Measurements from ENCODE around the gene NAT8L.
A peak's percentile ranks its signal among the peaks of the same experiment; 100 is the strongest.
"Not testable (repeated sequence)": the region's sequence is repeated elsewhere in the genome, so short reads cannot be mapped to it uniquely, and the experiment has no call there.

NAT8L gene

GRCh38 chr4:2059046-2059725 lies at the start of gene NAT8L:
TSS of gene NAT8L (plus strand) at chr4:2059327. CDS start at chr4:2059512, 185 bp downstream.
- H3K27ac Mint-ChIP-seq, result no peak within 1 kb of the TSS
- peaks cover 3% of the 10 kb centered on the region for H3K4me1 Mint-ChIP-seq (ENCODE audit: low read depth)
- H3K27me3 Mint-ChIP-seq (ENCODE audit: low read depth), result peaks cover 34% of the 10 kb centered on the region
- no peaks in the 10 kb centered on the region for H3K36me3 Mint-ChIP-seq (ENCODE audit: low read depth)
- H3K9me3 Mint-ChIP-seq, result no peaks in the 10 kb centered on the region
- H3K4me3 Mint-ChIP-seq, result no peak within 1 kb of the TSS

- Mint-ChIP-seq H3K27me3 (ENCODE audit: low read depth) (peaks cover 17% of the 10 kb centered on the region), H3K9me3 (no peaks in the 10 kb centered on the region), H3K4me1 (ENCODE audit: low read depth) (peaks cover 26% of the 10 kb centered on the region), H3K4me3 (peak overlapping the region; percentile 87), H3K36me3 (ENCODE audit: low read depth) (peaks cover 12% of the 10 kb centered on the region), H3K27ac (peak overlapping the region; percentile 91)
These were observed 49.4 kb upstream of the NAT8L start for GRCh38 chr4:2009651-2010233.

GRCh38 chr4:2011583-2011982 lies 47.5 kb upstream of the NAT8L start:
- Mint-ChIP-seq H3K4me3 (no peak overlapping the region), H3K27ac (no peak overlapping the region), H3K27me3 (ENCODE audit: low read depth) (peaks cover 21% of the 10 kb centered on the region), H3K36me3 (ENCODE audit: low read depth) (peaks cover 2% of the 10 kb centered on the region), H3K4me1 (ENCODE audit: low read depth) (peaks cover 18% of the 10 kb centered on the region), H3K9me3 (no peaks in the 10 kb centered on the region)

- Mint-ChIP-seq H3K27ac (no peak overlapping the region), H3K4me1 (ENCODE audit: low read depth) (peaks cover 5% of the 10 kb centered on the region), H3K36me3 (ENCODE audit: low read depth) (peaks cover 2% of the 10 kb centered on the region), H3K9me3 (no peaks in the 10 kb centered on the region), H3K4me3 (no peak overlapping the region), H3K27me3 (ENCODE audit: low read depth) (peaks cover 27% of the 10 kb centered on the region)
These were observed 44.1 kb upstream of the NAT8L start for GRCh38 chr4:2015008-2015407.

GRCh38 chr4:2021358-2022018 lies 37.6 kb upstream of the NAT8L start:
- not testable (repeated sequence) for H3K9me3 Mint-ChIP-seq; H3K27ac Mint-ChIP-seq; H3K36me3 Mint-ChIP-seq (ENCODE audit: low read depth); H3K4me3 Mint-ChIP-seq; H3K4me1 Mint-ChIP-seq (ENCODE audit: low read depth)
- peaks cover 63% of the 10 kb centered on the region for H3K27me3 Mint-ChIP-seq (ENCODE audit: low read depth)

GRCh38 chr4:2024683-2025082 lies 34.4 kb upstream of the NAT8L start:
- Mint-ChIP-seq H3K27me3 (ENCODE audit: low read depth) (peaks cover 85% of the 10 kb centered on the region), H3K36me3 (ENCODE audit: low read depth) (peaks cover 5% of the 10 kb centered on the region), H3K27ac (no peak overlapping the region), H3K4me1 (ENCODE audit: low read depth) (no peaks in the 10 kb centered on the region), H3K9me3 (peaks cover 10% of the 10 kb centered on the region), H3K4me3 (no peak overlapping the region)

- Mint-ChIP-seq H3K9me3 (peaks cover 10% of the 10 kb centered on the region), H3K27me3 (ENCODE audit: low read depth) (peaks cover 83% of the 10 kb centered on the region), H3K27ac (no peak overlapping the region), H3K4me1 (ENCODE audit: low read depth) (no peaks in the 10 kb centered on the region), H3K36me3 (ENCODE audit: low read depth) (peaks cover 5% of the 10 kb centered on the region), H3K4me3 (no peak overlapping the region)
These were observed 33.3 kb upstream of the NAT8L start for GRCh38 chr4:2025817-2026216.

- H3K4me3 Mint-ChIP-seq; H3K36me3 Mint-ChIP-seq (ENCODE audit: low read depth); H3K27ac Mint-ChIP-seq; H3K4me1 Mint-ChIP-seq (ENCODE audit: low read depth): not testable (repeated sequence)
- H3K9me3 Mint-ChIP-seq, result peaks cover 10% of the 10 kb centered on the region
- peaks cover 77% of the 10 kb centered on the region for H3K27me3 Mint-ChIP-seq (ENCODE audit: low read depth)
These were observed 32.0 kb upstream of the NAT8L start for GRCh38 chr4:2027120-2027519.

- H3K9me3 Mint-ChIP-seq; H3K36me3 Mint-ChIP-seq (ENCODE audit: low read depth); H3K4me1 Mint-ChIP-seq (ENCODE audit: low read depth); H3K27ac Mint-ChIP-seq; H3K4me3 Mint-ChIP-seq: not testable (repeated sequence)
- H3K27me3 Mint-ChIP-seq (ENCODE audit: low read depth), result peaks cover 69% of the 10 kb centered on the region
These were observed 28.0 kb upstream of the NAT8L start for GRCh38 chr4:2031161-2031560.

GRCh38 chr4:2036327-2036726 lies 22.8 kb upstream of the NAT8L start:
- no peaks in the 10 kb centered on the region for H3K9me3 Mint-ChIP-seq
- H3K4me1 Mint-ChIP-seq (ENCODE audit: low read depth), result peaks cover 4% of the 10 kb centered on the region
- no peak overlapping the region for H3K27ac Mint-ChIP-seq
- H3K4me3 Mint-ChIP-seq, result no peak overlapping the region
- peaks cover 56% of the 10 kb centered on the region for H3K27me3 Mint-ChIP-seq (ENCODE audit: low read depth)
- H3K36me3 Mint-ChIP-seq (ENCODE audit: low read depth), result no peaks in the 10 kb centered on the region

GRCh38 chr4:2036866-2037265 lies 22.3 kb upstream of the NAT8L start:
- Mint-ChIP-seq H3K27me3 (ENCODE audit: low read depth) (peaks cover 59% of the 10 kb centered on the region), H3K4me3 (no peak overlapping the region), H3K4me1 (ENCODE audit: low read depth) (peaks cover 4% of the 10 kb centered on the region), H3K27ac (no peak overlapping the region), H3K36me3 (ENCODE audit: low read depth) (no peaks in the 10 kb centered on the region), H3K9me3 (no peaks in the 10 kb centered on the region)

GRCh38 chr4:2040391-2041238 lies 18.5 kb upstream of the NAT8L start:
- Mint-ChIP-seq H3K27ac (no peak overlapping the region), H3K27me3 (ENCODE audit: low read depth) (peaks cover 37% of the 10 kb centered on the region), H3K36me3 (ENCODE audit: low read depth) (no peaks in the 10 kb centered on the region), H3K9me3 (no peaks in the 10 kb centered on the region), H3K4me3 (peak overlapping the region; percentile 50), H3K4me1 (ENCODE audit: low read depth) (peaks cover 4% of the 10 kb centered on the region)

GRCh38 chr4:2041239-2042130 lies 17.6 kb upstream of the NAT8L start:
- Mint-ChIP-seq H3K36me3 (ENCODE audit: low read depth) (no peaks in the 10 kb centered on the region), H3K4me3 (peak overlapping the region; percentile 78), H3K9me3 (no peaks in the 10 kb centered on the region), H3K27ac (no peak overlapping the region), H3K27me3 (ENCODE audit: low read depth) (peaks cover 35% of the 10 kb centered on the region), H3K4me1 (ENCODE audit: low read depth) (peaks cover 4% of the 10 kb centered on the region)
